Psoas muscle (tissue), 8 donors: ENCODE results near the gene RAB22A. TPM values are rescaled to one million over a fixed set of nuclear protein-coding genes. Genes with fewer than 3 reads are reported as not detected.

Source experiments
- ATAC-seq, 4 donors: fragments of 200-7000 bp; cut with Tn5 transposase; one replicate each; pipeline ENCODE4 v1.9.1; 2020; ENCODE audit warnings: moderate library complexity in 3 of 4, mild to moderate bottlenecking in 2 of 4
- DNase-seq, 2 donors: peaks; one replicate each; pipeline ENCODE4 v3.0.0-alpha.2; 2020
- H3K27ac ChIP-seq: fragments of 200-600 bp; one replicate; pipeline ENCODE4 v1.8.0; 2022
- H3K27me3 ChIP-seq, 3 donors: fragments of 200-600 bp in 1 of 3; one replicate each; pipeline versions ENCODE4 v1.6.1 to v1.8.0; 2013 to 2022; ENCODE audit warnings: low read length in 2 of 3, mild to moderate bottlenecking in 2 of 3, moderate library complexity in 1 of 3; ENCODE audit not compliant: insufficient read depth in 3 of 3
- H3K36me3 ChIP-seq, 2 donors: fragments of 200-600 bp in 1 of 2; one replicate each; pipeline versions ENCODE4 v1.6.1 to v1.8.0; 2013 to 2022; ENCODE audit warnings: low read depth in 1 of 2, mild to moderate bottlenecking in 1 of 2, moderate library complexity in 1 of 2; ENCODE audit not compliant: insufficient read depth in 1 of 2
- H3K4me1 ChIP-seq: fragments of 200-600 bp; one replicate; pipeline ENCODE4 v1.8.0; 2022
- H3K4me3 ChIP-seq: fragments of 200-600 bp; one replicate; pipeline ENCODE4 v1.8.0; 2022; ENCODE audit warnings: mild to moderate bottlenecking
- H3K9me3 ChIP-seq: fragments of 200-600 bp; one replicate; pipeline ENCODE4 v1.8.0; 2022
- WGBS, 3 donors: extraction: QIAGEN DNeasy Blood & Tissue Kit; methylation state at CpG; one replicate each; pipeline versions ENCODE4 v1.1.6 to v1.1.7; 2013; 5-methylcytosine and 5-hydroxymethylcytosine counted together
- intact Hi-C, 2 donors: fragments of 100-400 bp; cut with DNase I; formaldehyde crosslinking; loops; one replicate each; pipeline versions ENCODE4 v1.11.0 to v1.14.2; 2022
- polyA plus RNA-seq, 3 donors: library from polyadenylated mRNA; stranded (reverse); fragments of 200-250 nt; gene quantifications; one replicate each; pipeline ENCODE4 v1.2.3, GENCODE V29; 2013
- total RNA-seq, 4 donors: library from RNA; stranded (reverse); fragmentation: NEBNext Ultra II Directional in 2 of 4; extraction: Animal tissue kit (Norgen Biotek cat#: 25700) in 2 of 4; gene quantifications; one replicate each; pipeline versions ENCODE4 v1.2.1 to v1.2.4, GENCODE V29; 2021 to 2023
- TF ChIP-seq, protein P1 (sequence below): fragments of 200-600 bp; IDR thresholded peaks from one replicate; pipeline ENCODE4 v1.8.0; 2022; ENCODE audit warnings: antibody characterized with exemption
- donor health status: healthy with polysubstance abuse.
- donor health status: DM: no; HTN: no; CAD: no; lungs with moderate emphysema.
- donor health status: Bipolar disorder and iron deficiency.
- donor health status: healthy.
- donor health status: DM: yes; HTN: yes; CAD: no.
- donor health status: DM: no; HTN: no; CAD: no.
- donor health status: DM: no; HTN: no; CAD: no.
- donor health status: DM: yes; HTN: yes; CAD: no.

Gene RAB22A
- total and polyA plus RNA-seq, 7 donors, result 3.6 to 8.5 (median 7.9) TPM

DNA sequence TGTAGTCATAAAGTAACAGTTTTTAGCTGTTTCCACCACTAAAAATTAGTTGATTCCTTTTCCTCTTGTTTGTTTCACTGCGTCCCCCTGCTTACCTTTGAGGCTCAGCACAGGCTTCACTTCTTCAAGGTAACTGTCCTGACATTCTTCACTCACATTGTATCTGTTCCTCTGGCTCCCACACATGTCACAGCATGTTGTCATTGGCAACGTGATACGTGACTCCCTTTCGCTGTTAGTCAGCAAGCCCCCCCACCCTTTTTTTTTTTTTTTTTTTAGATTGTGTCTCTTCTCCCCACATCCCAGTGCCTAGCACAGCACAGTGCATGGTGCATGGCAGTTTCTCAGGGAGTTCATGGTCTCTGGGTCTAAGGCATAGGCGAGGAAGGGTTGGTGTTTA lies 92.8 kb downstream of the RAB22A start:
- ATAC-seq, result no peak
- H3K27ac ChIP-seq, result no peak overlapping the region
- TF ChIP-seq, protein P1, sequence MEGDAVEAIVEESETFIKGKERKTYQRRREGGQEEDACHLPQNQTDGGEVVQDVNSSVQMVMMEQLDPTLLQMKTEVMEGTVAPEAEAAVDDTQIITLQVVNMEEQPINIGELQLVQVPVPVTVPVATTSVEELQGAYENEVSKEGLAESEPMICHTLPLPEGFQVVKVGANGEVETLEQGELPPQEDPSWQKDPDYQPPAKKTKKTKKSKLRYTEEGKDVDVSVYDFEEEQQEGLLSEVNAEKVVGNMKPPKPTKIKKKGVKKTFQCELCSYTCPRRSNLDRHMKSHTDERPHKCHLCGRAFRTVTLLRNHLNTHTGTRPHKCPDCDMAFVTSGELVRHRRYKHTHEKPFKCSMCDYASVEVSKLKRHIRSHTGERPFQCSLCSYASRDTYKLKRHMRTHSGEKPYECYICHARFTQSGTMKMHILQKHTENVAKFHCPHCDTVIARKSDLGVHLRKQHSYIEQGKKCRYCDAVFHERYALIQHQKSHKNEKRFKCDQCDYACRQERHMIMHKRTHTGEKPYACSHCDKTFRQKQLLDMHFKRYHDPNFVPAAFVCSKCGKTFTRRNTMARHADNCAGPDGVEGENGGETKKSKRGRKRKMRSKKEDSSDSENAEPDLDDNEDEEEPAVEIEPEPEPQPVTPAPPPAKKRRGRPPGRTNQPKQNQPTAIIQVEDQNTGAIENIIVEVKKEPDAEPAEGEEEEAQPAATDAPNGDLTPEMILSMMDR, result no peak
- H3K4me1 ChIP-seq, result peaks cover 55% of the 10 kb centered on the region
- H3K4me3 ChIP-seq, result no peak overlapping the region
- H3K27me3 ChIP-seq, result no peaks in the 10 kb centered on the region
- no peak for DNase-seq
- intact Hi-C loops, result no loop called here
- 71 to 85% (median 72%) methylated on average over 5 of the region's 5 CpGs for whole genome bisulfite sequencing, 3 donors
- H3K36me3 ChIP-seq, result no peaks in the 10 kb centered on the region
- no peaks in the 10 kb centered on the region for H3K9me3 ChIP-seq

DNA sequence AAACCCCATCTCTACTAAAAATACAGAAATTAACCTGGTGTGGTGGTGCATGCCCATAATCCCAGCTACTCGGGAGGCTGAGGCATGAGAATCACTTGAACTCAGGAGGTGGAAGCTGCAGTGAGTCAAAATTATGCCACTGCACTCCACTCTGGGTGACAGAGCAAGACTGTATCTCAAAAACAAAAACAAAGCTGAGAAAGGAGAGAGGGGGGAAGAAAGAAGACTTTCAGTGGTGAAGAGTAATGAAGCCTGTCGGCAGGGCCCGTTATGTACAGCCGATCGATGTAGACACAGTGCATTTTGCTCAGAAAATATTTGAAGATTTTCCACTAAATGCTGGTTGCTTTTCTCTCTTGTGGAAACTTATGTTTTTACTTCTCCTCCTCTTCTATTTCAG lies 93.3 kb downstream of the RAB22A start:
- Histone ChIP-seq H3K27ac (no peak overlapping the region), H3K9me3 (no peaks in the 10 kb centered on the region)

DNA sequence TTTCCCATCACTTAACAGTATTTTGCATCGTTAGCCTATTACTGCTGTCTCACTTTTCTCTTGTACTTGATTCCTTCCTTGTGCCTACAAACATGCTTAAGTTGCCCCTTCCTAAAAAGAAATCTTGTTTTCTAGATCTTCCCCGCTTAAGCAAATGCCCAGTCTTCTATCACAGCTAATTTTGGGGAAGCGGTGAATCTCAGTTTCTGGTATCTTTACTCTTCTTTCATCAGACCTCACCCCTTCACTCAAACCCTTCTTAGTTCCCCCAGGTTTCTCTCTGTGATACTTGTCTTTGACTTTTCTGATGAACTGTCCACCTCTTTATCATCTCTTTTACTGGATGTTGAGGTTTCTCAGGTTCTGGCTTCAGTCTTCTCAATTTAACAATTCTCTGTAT lies 93.8 kb downstream of the RAB22A start:
- Histone ChIP-seq H3K9me3 (no peaks in the 10 kb centered on the region), H3K36me3 (no peaks in the 10 kb centered on the region), H3K4me3 (no peak overlapping the region), H3K4me1 (peaks cover 57% of the 10 kb centered on the region), H3K27ac (no peak overlapping the region), H3K27me3 (no peaks in the 10 kb centered on the region)
- TF ChIP-seq, protein P1, result no peak
- DNase-seq (no peak), ATAC-seq (no peak)
- WGBS, 3 donors, result 91 to 93% (median 92%) methylated on average over 3 of the region's 3 CpGs
- intact Hi-C loops, result no loop called here

More for the DNA sequence above, 93.3 kb downstream of the RAB22A start:
- Histone ChIP-seq H3K4me1 (peaks cover 57% of the 10 kb centered on the region), H3K36me3 (no peaks in the 10 kb centered on the region), H3K4me3 (no peak overlapping the region), H3K27me3 (no peaks in the 10 kb centered on the region)
- WGBS, 3 donors, result 80 to 94% (median 94%) methylated on average over 5 of the region's 5 CpGs
- ATAC-seq (no peak), DNase-seq (no peak)
- TF ChIP-seq, protein P1, result no peak
- intact Hi-C loops, result no loop called here

DNA sequence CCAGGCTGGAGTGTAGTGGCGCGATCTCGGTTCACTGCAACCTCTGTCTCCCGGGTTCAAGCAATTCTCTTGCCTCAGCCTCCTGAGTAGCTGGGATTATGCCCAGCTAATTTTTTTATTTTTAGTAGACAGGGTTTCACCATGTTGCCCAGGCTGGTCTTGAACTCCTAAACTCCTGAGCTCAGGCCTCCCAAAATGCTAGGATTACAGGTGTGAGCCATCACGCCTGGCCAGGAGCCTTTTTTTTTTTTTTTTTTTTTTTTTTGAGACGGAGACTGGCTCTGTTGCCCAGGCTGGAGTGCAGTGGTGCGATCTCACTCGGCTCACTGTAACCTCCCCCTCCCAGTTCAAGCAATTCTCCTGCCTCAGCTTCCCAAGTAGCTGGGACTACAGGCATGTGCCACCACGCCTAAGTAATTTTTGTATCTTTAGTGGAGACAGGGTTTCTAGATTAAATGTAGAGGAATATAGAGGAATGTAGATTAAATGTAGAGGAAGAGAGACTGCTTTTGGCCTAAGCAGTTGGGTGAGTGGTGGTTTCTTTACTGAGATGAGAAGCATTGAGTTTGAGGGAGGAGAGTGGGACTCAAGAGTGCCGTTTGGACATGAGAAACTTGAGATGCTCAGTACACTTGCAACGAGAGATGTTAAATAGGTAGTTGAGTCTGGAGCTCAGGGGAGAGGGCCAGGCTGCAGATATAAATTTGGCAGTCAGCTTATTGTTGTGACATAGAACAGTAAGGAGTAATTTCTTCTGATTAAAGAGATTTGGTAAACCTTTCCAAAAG lies 96.2 kb downstream of the RAB22A start:
- no peak overlapping the region for H3K4me3 ChIP-seq
- no peak for DNase-seq
- no peaks in the 10 kb centered on the region for H3K36me3 ChIP-seq
- TF ChIP-seq, protein P1, result no peak
- H3K9me3 ChIP-seq, result no peaks in the 10 kb centered on the region
- no peaks in the 10 kb centered on the region for H3K27me3 ChIP-seq
- WGBS, 3 donors, result 60 to 78% (median 72%) methylated on average over 10 to 11 of the region's 11 CpGs
- intact Hi-C loops, result no loop called here
- H3K4me1 ChIP-seq, result peaks cover 71% of the 10 kb centered on the region
- ATAC-seq, result peak in 2 of 4 donors; percentile 25 to 44
- peak overlapping the region; percentile 87 for H3K27ac ChIP-seq
